Posterior vena cava (tissue), 2 donors: ENCODE results near the gene NTN5. TPM values are rescaled to one million over a fixed set of nuclear protein-coding genes. Genes with fewer than 3 reads are reported as not detected.
"Not testable (repeated sequence)": the region's sequence is repeated elsewhere in the genome, so short reads cannot be mapped to it uniquely, and the experiment has no call there.

ENCODE experiments used
- DNase-seq: peaks from one replicate; pipeline ENCODE4 v3.0.0-alpha.2; 2020; ENCODE audit warnings: low spot score
- intact Hi-C, 2 donors: fragments of 100-400 bp; cut with DNase I; formaldehyde crosslinking; loops; one replicate each; pipeline versions ENCODE4 v1.14.1 to v1.14.2; 2022 to 2023
- total RNA-seq, 2 donors: library from RNA; stranded (reverse); fragmentation: NEBNext Ultra II Directional; extraction: Animal tissue kit (Norgen Biotek cat#: 25700); gene quantifications; one replicate each; pipeline ENCODE4 v1.2.1, GENCODE V29; 2021
- donor health status: DM: yes; HTN: yes; CAD: no.
- donor health status: DM: yes; HTN: yes; CAD: no.

Gene NTN5
- total RNA-seq, 2 donors from 2014 or later = 0.28 to 0.38 TPM

DNA sequence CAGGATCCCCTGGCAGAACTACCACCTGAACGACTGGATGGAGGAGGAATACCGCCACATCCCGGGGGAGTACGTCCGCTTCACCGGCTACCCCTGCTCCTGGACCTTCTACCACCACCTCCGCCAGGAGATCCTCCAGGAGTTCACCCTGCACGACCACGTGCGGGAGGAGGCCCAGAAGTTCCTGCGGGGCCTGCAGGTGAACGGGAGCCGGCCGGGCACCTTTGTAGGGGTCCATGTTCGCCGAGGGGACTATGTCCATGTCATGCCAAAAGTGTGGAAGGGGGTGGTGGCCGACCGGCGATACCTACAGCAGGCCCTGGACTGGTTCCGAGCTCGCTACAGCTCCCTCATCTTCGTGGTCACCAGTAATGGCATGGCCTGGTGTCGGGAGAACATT lies 30.5 kb upstream of the NTN5 start:
- intact Hi-C loops = no loop called here
- DNase-seq = no peak

DNA sequence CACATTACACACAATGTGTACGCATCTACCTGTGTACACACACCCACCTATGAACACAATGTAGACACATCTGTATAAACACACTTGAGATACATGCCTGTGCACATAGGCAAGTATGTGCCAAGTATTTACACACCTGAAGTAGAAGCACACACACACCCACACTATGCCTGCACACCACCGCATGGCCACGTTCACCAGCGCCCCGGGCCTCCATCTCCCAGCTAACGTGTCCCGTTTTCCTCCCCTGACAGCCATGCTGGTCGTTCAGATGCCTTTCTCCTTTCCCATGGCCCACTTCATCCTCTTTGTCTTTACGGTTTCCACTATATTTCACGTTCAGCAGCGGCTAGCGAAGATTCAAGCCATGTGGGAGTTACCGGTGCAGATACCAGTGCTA lies 29.9 kb upstream of the NTN5 start:
- no peak for DNase-seq
- intact Hi-C loops = no loop called here

DNA sequence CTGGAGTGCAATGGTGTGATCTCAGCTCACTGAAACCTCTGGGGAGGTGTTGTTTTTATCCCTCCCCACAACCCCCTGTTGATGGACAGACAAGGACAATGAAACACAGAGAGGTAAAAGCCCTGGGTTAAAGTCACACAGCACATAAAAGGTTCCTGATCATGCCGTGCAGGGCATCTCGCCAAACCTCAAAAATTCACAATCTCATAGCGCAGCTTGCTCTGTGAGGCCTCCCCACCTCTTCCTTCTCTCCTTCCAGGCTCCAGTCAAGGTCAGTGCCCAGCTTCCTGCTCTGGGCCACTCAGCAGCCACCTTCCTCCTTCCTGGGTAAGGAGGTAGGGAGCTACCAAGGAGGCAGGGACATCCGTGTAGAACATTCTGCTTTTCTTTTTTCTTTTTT lies 25.2 kb upstream of the NTN5 start:
- no peak for DNase-seq
- intact Hi-C loops = no loop called here

DNA sequence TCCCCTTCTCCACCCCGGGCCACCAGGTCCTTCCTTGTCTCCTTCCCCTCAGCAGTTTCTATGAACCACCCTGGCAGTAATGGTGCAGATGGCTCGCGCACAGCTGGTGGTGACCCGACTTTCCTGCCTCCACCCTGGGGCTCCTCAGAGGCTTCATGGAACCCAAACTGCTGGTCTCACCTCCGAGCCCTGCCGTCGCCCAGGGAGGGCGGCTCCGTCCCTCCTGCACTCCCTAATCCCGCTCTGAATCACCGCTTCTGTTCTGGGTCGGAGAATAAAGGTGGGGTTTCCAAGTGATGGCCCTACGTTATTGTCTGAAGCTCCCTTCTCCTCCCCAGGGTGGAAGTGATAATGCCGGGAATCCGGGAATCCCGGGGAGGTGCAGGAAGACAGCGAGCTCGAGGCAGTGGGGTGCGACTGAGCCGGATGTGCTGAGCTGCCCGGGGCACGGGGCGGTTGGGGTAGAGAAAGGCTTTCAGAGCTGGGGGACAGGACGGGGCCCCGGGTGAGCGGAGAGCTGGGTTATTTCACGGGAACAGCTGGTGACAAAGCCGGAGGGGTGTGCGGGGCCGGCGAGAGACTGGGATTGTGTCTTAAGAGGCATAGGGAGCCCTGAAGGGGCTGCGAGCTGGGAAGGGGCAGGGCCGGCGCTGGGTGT lies 23.7 kb upstream of the NTN5 start:
- intact Hi-C loops = no loop called here

DNA sequence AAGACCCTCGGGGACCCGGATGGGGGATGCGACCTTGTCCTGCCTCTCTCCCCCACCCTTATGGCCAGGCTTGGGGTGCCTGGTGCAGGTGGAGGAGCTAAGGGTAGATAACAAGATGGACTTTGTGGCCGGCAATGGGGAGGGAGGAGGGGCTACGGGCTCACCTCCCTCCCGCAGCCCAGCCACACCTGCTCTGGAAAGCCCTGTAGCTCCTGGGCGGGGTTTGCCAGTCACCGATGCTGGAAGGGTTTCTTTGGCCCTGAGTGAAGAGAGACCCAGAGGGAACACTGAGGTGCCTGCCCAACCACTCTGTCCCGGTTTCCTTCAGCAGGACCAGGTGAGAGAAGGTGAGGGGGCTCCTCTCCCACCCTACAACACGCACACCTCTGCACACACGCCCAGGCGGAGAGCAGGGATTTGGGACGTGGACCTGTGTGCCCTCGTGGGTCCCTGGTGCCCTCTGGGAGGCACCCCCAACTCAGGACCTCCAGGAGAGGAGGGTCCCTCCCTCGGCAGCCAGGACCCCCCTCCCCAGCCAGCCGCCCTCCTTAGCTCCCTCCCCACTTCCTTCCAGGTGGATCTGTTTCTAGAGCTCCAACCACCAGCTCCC lies 23.0 kb upstream of the NTN5 start, which contains the start of gene FUT2:
FUT2 (plus strand) TSS at position 229 of the 610 bp plus-strand sequence. CDS start 6,986 bp downstream, outside the sequence.
- intact Hi-C loops = no loop called here

More for the DNA sequence above, 23.7 kb upstream of the NTN5 start:
- DNase-seq = no peak

DNA sequence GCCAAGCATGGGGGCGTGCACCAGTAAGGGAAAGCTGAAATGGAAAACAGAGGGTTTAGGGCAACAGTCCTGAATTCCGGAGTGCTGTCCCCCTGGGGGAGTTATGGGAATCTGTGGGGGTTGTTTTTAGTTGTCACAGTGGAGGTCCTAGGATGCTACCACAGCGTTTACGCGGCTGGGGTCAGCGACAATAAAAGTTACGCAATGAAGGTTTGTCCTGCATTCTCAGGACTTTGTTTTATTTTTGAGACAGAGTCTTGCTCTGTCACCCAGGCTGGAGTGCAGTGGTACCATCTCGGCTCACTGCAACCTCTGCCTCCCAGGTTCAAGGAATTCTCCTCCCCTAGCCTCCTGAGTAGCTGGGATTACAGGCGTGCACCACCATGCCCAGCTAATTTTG lies 20.8 kb upstream of the NTN5 start:
- DNase-seq, intact Hi-C loops: not testable (repeated sequence)

More for the DNA sequence above, 23.0 kb upstream of the NTN5 start, which contains the start of gene FUT2:
- DNase-seq = no peak

DNA sequence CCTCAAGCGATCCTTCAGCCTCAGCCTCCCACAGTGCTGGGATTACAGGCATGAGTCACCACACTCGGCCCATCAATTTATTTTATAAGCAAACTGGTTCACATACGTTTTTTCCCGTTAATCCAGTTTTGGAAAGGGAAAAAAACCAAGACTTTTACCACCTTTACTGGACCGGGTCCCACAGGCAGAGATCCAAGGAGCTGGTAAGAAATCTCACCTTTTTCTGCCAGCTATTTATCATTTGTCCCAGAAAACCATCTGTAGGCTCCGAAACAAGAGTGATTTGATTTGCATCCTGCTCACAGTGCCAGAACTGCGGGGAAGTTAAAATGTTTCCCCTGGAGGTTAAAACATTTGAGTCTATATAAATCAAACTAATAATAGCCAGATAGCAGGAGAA lies 16.6 kb upstream of the NTN5 start:
- DNase-seq = no peak
- intact Hi-C loops = no loop called here

DNA sequence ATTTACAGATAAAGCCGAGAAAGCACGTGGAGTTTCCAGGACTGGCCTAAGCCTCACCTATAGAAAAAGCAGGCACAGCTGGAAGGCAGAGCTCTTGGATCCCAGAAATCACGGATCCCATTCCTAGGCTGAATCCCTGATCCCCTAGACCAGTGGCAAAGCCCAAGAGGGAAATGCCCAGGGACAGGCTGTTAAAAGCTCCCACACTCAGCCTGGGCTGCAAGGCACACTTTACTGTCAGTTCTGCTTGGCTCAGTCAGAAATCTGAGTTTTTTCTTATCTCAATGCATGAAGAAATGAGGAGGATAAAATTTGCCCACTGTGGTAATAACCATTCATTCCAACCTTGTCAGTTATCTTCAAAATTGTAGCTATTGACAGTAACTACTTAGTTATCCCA lies 15.0 kb upstream of the NTN5 start:
- intact Hi-C loops = no loop called here

DNA sequence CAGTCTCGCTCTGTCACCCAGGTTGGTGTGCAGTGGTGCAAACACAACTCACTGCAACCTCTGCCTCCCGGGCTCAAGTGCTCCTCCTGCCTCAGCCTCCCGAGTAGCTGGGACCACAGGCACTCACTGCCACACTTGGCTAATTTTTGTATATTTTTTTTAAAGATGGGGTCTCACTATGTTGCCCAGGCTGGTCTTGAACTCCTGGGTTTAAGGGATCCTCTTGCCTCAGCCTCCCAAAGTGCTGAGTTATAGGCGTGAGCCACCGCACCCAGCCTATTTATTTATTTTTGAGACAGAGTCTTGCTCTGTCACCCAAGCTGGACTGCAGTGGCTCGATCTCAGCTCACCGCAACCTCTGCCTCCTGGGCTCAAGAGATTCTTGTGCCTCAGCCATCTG lies 13.8 kb upstream of the NTN5 start:
- DNase-seq, intact Hi-C loops: not testable (repeated sequence)

More for the DNA sequence above, 15.0 kb upstream of the NTN5 start:
- DNase-seq = no peak

DNA sequence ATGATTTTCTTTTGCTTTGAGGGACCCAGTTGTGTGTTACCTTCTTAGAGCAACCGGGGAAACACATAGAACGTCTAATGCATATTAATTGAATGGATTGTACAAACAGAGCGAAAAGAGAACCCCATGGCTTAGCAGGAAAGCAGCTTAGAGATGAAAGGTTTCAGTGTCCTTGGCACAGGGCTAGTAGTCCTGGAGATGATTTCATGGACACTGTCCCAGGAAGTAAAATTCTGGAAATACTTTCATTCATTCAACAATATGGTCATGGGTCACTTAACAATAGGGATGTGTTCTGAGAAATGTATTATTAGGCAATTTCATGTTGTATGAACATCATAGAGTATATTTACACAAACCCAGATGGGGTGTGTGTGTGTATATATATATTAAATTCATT lies 13.3 kb upstream of the NTN5 start:
- DNase-seq = no peak
- intact Hi-C loops = no loop called here

DNA sequence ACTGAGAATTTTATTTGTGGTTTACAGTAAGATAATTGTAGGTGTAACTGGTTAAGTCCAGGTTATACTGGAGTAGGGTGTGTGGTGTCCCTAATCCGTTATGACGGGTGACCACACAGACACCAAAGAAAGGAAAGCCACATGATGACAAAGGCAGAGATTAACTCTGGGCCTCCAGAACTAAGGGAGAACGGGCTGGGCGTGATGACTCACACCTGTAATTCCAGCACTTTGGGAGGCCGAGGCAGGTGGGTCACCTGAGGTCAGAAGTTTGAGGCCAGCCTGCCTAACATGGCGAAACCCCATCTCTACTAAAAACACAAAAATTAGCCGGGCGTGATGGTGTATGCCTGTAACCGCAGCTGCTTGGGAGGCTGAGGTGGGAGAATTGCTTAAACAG lies 12.8 kb upstream of the NTN5 start:
- no peak for DNase-seq
- intact Hi-C loops = no loop called here

DNA sequence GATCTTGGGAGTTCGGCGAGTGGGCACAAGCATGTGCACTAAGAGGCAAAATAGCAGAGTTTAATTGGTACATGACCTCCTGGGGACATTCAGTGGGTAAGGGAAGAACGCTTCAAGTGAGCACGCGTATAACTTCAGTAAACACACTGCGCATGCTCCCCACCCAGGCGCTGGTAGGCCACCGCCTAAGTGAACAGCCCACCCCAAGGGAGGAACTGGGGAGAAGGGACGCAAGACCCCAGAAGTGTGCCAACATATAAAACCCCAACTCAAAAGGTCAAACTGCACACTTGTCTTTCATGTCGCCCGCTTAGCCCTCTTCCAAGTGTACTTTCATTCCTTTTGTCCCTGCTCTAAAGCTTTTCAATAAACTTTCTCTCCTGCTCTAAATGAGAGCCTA lies 10.5 kb upstream of the NTN5 start:
- intact Hi-C loops = no loop called here
- peak; percentile 86 for DNase-seq

DNA sequence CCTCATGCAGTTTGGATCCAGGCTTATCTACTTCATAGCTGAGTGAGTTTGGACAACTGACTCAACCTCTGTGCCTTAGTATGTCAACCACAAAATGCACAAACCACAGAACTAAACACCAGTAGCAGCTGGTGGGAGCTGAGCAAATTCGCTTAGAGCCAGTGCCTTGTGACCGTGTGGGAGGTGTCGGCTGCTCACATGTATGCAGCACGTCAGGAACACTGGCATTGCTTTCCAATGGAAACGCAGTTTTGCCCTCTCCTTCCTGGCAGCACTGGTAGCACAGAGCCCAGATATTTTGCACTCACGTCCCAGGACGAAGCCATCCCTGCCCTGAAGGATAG lies 8.3 kb upstream of the NTN5 start:
- intact Hi-C loops = no loop called here
- DNase-seq = no peak

DNA sequence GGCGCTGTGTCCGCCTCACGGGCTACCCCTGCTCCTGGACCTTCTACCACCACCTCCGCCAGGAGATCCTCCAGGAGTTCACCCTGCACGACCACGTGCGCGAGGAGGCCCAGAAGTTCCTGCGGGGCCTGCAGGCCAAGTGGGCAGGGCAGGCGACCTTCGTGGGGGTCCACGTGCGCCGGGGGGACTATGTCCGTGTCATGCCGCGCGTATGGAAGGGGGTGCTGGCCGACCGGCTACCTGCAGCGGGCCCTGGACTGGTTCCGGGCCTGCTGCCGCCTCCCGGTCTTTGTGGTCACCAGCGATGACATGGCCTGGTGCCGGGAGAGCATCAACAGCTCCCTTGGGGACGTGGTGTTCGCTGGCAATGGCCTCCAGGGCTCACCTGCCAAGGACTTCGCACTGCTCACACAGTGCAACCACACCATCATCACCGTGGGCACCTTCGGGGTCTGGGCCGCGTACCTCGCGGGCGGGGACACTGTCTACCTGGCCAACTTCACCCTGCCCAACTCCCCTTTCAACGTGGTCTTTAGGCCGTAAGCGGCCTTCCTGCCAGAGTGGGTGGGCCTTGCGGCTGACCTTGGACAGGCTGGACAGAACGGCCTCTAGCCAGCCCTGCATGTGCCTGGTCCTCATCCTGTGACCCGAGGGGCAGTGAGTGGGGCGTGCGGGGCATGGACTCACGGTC lies 7.8 kb upstream of the NTN5 start:
- intact Hi-C loops = no loop called here

DNA sequence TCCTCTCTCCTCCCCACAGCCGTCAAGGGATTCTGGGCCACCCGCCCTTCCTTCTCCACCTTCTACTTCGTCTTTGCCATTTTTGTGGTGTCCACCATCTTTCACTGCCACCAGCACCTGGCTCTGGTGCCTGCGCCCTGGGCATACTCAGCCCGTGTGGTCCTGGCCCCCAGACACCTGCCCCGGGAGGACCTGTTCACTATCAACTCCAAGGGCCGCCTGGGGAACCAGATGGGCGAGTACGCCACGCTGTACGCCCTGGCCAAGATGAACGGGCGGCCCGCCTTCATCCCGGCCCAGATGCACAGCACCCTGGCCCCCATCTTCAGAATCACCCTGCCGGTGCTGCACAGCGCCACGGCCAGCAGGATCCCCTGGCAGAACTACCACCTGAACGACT lies 7.2 kb upstream of the NTN5 start:
- intact Hi-C loops, DNase-seq: not testable (repeated sequence)

More for the DNA sequence above, 7.8 kb upstream of the NTN5 start:
- no peak for DNase-seq

DNA sequence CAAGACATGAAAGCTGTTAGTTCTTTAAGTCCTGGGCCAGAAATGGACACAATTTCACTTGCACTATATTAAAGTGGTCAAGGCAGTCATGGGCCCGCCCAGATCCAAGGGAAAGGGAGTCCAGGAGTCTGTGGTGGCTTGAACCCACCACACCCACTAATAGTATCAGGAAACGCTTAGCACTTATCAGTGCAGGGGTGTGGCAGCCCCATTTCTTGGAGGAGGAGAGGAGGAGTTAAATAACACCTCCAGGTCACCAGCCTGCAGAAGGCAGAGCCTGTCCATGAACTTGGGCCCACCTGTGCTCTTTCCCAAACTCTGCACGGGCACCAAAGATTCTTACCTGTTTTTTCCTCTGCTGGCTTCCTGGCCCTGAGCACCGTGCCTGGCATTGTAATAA lies 5.4 kb upstream of the NTN5 start:
- intact Hi-C loops = loop anchor here in 1 of 2 donors (10.0 kb wide), 1 partner anchor 157 kb away; the partner anchor contains the start of gene HSD17B14
- no peak for DNase-seq

DNA sequence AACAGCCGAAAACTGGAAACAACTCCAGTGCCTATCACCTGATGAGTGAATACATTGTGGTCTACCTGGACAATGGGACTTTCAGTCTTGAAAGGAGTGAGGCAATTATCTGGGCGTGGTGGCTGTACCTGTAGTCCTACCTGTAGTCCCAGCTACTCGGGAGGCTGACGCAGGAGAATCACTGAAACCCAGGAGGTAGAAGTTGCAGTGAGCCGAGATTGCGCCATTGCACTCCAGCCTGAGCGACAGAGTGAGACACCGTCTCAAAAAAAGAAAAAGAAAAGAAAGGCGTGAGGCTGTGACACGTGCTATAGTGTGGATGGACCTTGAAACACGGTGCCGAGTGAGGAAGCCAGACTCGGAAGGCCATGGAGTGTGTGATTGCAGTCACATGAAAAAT lies 4.1 kb upstream of the NTN5 start:
- intact Hi-C loops = loop anchor here in 1 of 2 donors (10.0 kb wide), 1 partner anchor 158 kb away; the partner anchor contains the start of gene HSD17B14
- DNase-seq = no peak

DNA sequence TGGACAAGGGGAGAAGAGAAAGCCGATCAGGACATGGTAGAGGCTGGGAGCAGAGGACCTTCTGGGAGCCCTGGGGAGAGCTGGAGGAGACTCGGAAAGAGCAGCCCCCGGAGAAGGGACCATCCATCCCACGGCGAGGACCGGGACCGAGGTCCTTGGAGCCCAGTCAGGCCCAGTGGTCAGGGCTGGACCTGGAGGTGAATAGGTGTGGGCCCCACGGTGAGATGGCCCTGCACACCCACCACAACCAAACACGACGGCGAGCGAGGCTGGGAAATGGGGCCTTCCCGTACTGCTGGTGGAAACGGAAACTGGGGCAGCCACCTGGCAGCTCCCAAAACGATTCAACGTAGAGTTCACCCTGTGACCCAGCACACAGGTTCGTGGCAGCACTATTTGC lies 3.7 kb upstream of the NTN5 start:
- DNase-seq = no peak
- intact Hi-C loops = loop anchor here in 1 of 2 donors (10.0 kb wide), 1 partner anchor 158 kb away; the partner anchor contains the start of gene HSD17B14

DNA sequence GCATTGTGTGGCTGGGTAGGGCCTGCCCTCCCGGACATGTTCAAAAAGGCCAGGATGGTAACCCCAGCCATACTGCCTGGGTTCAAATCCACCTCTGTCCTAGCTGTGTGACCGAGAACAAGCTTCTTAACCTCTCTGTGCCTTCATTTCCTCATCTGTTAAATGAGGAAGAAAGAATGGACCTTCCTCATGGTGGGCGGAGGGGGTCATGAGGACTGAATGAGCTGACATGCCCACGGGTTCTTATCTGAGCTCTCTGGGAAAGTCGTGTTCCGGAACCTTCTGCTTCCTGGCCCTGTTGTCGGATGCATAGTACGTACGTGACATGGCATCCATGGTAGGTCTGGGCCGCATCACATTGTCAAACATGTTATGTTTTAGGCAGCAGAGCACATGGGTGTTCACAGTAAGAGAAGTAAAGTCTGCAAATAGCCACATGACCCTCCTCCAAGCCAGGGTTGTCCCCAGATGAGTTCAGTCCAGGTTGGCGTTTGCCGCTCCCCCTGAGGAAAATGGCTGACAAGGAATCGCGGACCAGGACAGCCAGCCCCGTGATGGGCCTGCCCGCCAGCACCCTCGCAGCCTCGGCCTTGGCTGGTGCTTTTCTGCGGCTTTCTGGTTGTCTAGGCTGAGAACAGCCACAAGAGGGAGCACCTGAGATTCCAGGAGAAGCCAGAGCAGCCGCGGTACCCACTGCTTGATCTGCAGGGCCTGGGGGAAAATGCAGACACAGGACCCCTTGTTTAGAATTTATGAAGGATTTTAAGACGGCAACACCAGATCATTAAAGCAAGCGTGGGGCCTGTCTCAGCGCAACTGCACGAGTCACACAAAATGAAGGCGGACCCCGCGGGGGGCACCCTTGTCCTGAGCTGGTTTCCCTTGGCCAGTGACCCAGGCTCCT lies 2.4 kb upstream of the NTN5 start:
- intact Hi-C loops = loop anchor here in 1 of 2 donors (10.0 kb wide), 1 partner anchor 160 kb away; the partner anchor contains the start of gene HSD17B14
- peak; percentile 92 for DNase-seq
